Activated naive CD8-positive, alpha-beta T cell treated with anti-CD3 and anti-CD28 coated beads, Interleukin-2, amount 50 U/mL, for 16 hours (primary cell): ENCODE data around the gene CETN2.
"Not testable (repeated sequence)": the region's sequence is repeated elsewhere in the genome, so short reads cannot be mapped to it uniquely, and the experiment has no call there.

Source experiments
- DNase-seq: peaks from one replicate; pipeline ENCODE4 v3.0.0-alpha.2; 2020; ENCODE audit warnings: low read depth, low spot score

The CETN2 gene

GRCh38 chrX:152832520-152832919 is 2.0 kb upstream of the CETN2 start:
- DNase-seq, result no peak

- no peak for DNase-seq
Observed at GRCh38 chrX:152831391-152831790, 834 bp upstream of the CETN2 start.

- DNase-seq, result no peak
Observed at GRCh38 chrX:152824841-152825374, 5.6 kb downstream of the CETN2 start.

GRCh38 chrX:152823657-152824056 is 6.9 kb downstream of the CETN2 start:
- no peak for DNase-seq

- no peak for DNase-seq
Observed at GRCh38 chrX:152822383-152823086, 8.0 kb downstream of the CETN2 start.

- no peak for DNase-seq
Observed at GRCh38 chrX:152821145-152821765, 9.3 kb downstream of the CETN2 start.

GRCh38 chrX:152819732-152820131 is 10.8 kb downstream of the CETN2 start:
- DNase-seq, result no peak

- no peak for DNase-seq
Observed at GRCh38 chrX:152819266-152819665, 11.3 kb downstream of the CETN2 start.

GRCh38 chrX:152818356-152818755 is 12.2 kb downstream of the CETN2 start:
- no peak for DNase-seq

GRCh38 chrX:152817078-152817764 is 13.3 kb downstream of the CETN2 start:
- no peak for DNase-seq

- DNase-seq, result no peak
Observed at GRCh38 chrX:152814048-152814447, 16.5 kb downstream of the CETN2 start.

- DNase-seq, result no peak
Observed at GRCh38 chrX:152813206-152813605, 17.4 kb downstream of the CETN2 start.

- DNase-seq, result no peak
Observed at GRCh38 chrX:152810403-152810802, 20.2 kb downstream of the CETN2 start.

GRCh38 chrX:152806035-152806434 is 24.5 kb downstream of the CETN2 start:
- no peak for DNase-seq

- DNase-seq, result no peak
Observed at GRCh38 chrX:152798945-152799344, 31.6 kb downstream of the CETN2 start.

GRCh38 chrX:152787062-152787461 is 43.5 kb downstream of the CETN2 start:
- not testable (repeated sequence) for DNase-seq
